ENCODE measurements around the gene GNPTAB.

The GNPTAB gene

DNA sequence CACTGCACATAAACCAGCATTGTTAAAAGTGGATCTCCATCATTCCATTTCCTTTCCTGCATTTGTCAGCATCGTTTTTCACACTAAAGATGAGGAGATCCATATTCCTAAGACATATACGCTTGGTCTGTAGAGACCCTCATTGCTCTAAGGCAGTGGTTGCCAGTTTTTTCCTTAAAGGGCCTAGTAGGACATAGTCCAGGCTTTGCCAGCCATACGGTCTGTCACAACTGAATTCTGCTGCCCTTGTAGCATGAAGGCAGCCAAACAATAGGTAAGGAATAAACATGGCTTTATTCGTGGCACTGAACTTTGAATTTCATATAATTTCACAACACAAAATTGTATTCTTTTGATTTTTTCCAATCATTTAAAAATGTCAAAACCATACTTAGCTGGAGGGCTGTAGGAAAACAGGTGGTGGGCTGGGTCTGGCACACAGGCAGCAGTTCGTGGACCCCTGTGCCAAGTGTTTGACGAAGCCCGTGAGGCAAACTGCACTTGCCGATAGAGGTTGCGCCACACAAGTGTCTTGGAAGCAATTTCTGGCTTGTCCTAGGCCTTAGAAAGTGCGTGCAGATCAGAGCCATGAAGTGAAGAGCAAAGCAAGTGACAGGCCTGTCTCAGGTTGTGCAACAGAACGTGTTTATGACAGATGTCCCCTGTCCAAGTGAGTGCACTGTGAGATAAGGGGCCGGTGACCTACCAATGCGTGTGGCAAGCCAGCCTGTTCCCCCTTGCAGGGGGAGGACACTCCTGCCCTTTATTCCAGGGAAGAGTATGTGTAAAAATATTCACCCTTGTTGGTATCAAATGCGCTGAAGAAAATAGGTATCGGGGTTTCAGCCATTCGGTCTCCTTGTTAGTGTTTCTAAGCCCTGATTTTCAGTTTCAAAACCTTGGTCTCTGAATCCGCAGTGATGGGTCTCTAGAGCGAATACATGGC, 134.2 kb downstream of the GNPTAB start:
- DNase-seq (ENCODE audit: low read depth), result no peak

DNA sequence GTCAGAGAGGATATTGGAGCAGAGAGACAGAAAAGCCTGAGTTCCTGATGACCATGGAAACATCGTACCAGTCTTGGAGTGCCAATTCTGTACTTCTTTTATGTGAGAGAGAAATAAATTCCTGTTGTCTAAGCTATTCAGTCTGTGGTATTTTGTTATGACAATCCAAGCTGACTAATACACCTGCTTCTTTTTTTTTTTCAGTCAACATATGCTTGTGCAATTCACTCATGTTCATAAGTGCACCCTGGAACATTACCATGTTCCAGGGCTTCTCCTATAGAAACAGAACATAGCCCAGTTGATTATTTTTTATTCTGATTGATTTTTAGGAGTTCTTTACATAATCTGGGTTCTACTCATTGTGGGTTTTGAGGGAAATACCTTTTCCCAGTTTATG, 135.1 kb downstream of the GNPTAB start:
- no peak for DNase-seq (ENCODE audit: low read depth)

All from stimulated activated CD8-positive, alpha-beta memory T cell treated with anti-CD3 and anti-CD28 coated beads, Interleukin-15, amount 100 ng/mL, for 1 hour (primary cell).